H7 (cell line): Measurements from ENCODE around the gene PKDCC. TPM values are rescaled to one million over a fixed set of nuclear protein-coding genes. Genes with fewer than 3 reads are reported as not detected.

Source experiments
- DNase-seq: peaks from one replicate; pipeline ENCODE4 v3.0.0; 2012
- H3K27me3 ChIP-seq: 2 replicates; pipeline ENCODE4 v1.6.0; 2011; ENCODE audit warnings: mild to moderate bottlenecking, low read length; ENCODE audit not compliant: control insufficient read depth, insufficient read depth
- H3K36me3 ChIP-seq: replicated peaks from 2 replicates; pipeline ENCODE4 v1.5.1; 2011; ENCODE audit warnings: low read length; ENCODE audit not compliant: control insufficient read depth, insufficient read depth
- H3K4me3 ChIP-seq: 2 replicates; pipeline ENCODE4 v1.5.1; 2011; ENCODE audit warnings: low read depth, mild to moderate bottlenecking, control low read depth, low read length, moderate library complexity; ENCODE audit not compliant: insufficient read depth
- total RNA-seq: library from RNA; depleted of rRNA; stranded (reverse); fragments of >200 nt; shearing (Covaris generic); gene quantifications from 2 replicates; pipeline ENCODE4 v1.2.3, GENCODE V29; 2014

Gene PKDCC
- total RNA-seq, 1 experiment from 2014 or later = 176 TPM

GRCh38 chr2:42092084-42092996 is 44.5 kb downstream of the PKDCC start:
- DNase-seq = no peak
- no peaks in the 10 kb centered on the region; the same call in 1 of the 2 replicates for H3K27me3 ChIP-seq
- no peaks in the 10 kb centered on the region for H3K36me3 ChIP-seq
- H3K4me3 ChIP-seq = no peak overlapping the region

DNA sequence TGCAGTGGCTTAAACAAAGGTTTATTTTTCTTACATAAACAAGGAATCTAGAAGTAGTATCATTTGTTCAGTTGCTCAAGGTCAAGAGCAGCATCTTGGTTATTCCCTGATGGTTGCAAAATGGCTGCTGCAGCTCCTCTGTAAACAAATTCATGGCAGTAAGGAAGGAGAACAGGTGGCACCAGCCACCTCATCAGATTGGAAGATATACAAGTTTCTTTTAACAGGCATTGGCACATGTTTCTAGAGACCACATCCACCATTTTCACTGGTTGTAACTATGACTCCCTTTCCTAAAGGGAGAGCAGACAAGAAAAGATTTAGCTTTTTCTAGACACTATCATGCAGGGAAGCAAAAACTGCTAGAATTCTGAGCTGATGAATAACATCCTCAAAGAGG is 46.3 kb downstream of the PKDCC start:
- Histone ChIP-seq H3K4me3 (no peak overlapping the region), H3K36me3 (no peaks in the 10 kb centered on the region), H3K27me3 (no peaks in the 10 kb centered on the region; the same call in 1 of the 2 replicates)
- no peak for DNase-seq

DNA sequence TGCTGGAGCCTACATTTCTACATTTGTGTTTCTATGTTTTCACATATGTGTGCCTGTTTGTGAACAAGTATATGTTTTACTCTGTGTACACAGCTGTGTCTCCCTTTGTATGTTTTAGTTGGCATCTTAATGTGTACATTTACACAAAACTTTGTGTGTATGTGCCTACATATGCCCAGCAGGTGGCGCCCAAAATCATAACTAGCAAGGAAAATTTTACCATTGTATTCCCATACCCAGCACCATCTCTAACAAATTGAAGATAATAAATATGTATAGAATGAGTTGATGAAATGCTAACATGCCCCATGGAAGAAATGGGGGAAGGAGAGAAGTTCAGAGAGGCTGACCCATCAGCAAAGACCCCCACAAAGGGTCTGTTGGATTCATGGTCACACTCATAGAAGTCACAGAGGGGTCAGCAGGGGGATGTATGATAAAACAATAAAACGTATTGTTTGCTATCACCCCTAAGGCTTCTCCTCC is 48.1 kb downstream of the PKDCC start:
- Histone ChIP-seq H3K4me3 (no peak overlapping the region), H3K27me3 (no peaks in the 10 kb centered on the region; the same call in 1 of the 2 replicates), H3K36me3 (no peaks in the 10 kb centered on the region)
- no peak for DNase-seq

DNA sequence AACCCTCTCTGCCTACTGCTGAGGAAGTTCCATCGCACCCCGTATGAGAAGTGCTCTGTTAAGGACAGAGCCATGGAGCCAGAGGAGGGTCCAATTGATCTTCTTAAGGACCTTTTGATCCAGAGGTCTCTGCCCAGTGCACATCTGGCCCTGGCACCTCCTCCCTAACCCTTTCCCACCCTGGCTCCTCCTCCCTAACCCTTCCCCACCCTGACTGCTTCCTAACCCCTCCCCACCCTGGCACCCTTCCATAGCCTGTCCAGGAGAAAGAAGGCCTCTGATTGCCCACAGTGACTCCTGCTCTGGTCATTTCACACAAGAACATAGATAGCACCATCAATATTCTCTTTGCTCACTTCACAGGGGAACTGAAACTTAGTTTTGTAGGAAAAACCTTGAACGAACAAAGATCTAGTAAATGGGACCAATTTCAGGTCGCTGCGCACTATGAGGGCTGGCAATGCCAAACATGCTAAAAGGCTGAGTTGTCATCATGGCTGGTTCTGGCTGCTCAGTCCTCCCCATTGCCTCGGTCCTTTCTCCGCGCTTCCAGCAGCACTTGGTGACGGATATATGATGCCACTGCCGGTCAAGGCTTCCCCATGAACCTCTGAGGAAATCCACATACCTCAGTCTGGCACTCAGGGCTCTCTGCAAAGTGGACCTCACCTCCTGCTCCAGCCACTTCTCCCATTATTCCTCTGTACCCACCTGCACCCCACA is 49.2 kb downstream of the PKDCC start:
- H3K27me3 ChIP-seq = peaks cover 2% of the 10 kb centered on the region; the same call in 1 of the 2 replicates
- no peak overlapping the region for H3K4me3 ChIP-seq
- DNase-seq = no peak
- H3K36me3 ChIP-seq = no peaks in the 10 kb centered on the region

GRCh38 chr2:42098571-42099437 is 51.0 kb downstream of the PKDCC start:
- H3K36me3 ChIP-seq = no peaks in the 10 kb centered on the region
- no peak for DNase-seq
- no peak overlapping the region for H3K4me3 ChIP-seq
- peaks cover 2% of the 10 kb centered on the region; the same call in 1 of the 2 replicates for H3K27me3 ChIP-seq

- DNase-seq = no peak
- H3K4me3 ChIP-seq = no peak overlapping the region
- H3K36me3 ChIP-seq = no peaks in the 10 kb centered on the region
- H3K27me3 ChIP-seq = peaks cover 2% of the 10 kb centered on the region; the same call in 1 of the 2 replicates
Observed at GRCh38 chr2:42099438-42100173, 51.8 kb downstream of the PKDCC start.

DNA sequence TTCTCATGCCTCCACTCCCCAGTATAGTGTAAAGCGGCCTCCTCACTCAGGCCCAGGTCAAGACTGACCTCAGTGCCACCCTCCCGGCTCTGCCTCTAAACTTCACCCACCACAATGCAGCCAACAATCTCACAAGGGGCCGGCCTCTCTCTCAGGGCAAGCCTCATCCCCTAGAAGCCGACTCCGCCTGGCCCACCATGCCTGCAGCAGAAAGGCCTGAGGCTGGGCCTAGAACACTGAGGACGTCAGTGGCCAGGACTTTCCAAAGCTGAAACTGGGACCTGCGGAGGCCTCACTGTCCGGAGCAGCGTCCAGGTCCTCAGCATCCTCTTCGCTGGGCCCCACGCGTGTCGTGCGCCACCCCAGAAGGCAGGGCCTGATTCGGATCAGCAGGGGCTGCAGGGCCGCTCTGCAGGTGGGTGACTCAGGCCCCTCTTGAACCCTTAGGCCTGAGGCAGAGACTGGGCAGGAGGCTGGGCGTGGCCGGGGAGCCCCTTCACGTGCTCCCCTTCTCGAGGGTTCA is 52.9 kb downstream of the PKDCC start:
- no peaks in the 10 kb centered on the region for H3K36me3 ChIP-seq
- peak overlapping the region; percentile 11 for H3K4me3 ChIP-seq
- no peak for DNase-seq
- peaks cover 2% of the 10 kb centered on the region; the same call in 1 of the 2 replicates for H3K27me3 ChIP-seq

DNA sequence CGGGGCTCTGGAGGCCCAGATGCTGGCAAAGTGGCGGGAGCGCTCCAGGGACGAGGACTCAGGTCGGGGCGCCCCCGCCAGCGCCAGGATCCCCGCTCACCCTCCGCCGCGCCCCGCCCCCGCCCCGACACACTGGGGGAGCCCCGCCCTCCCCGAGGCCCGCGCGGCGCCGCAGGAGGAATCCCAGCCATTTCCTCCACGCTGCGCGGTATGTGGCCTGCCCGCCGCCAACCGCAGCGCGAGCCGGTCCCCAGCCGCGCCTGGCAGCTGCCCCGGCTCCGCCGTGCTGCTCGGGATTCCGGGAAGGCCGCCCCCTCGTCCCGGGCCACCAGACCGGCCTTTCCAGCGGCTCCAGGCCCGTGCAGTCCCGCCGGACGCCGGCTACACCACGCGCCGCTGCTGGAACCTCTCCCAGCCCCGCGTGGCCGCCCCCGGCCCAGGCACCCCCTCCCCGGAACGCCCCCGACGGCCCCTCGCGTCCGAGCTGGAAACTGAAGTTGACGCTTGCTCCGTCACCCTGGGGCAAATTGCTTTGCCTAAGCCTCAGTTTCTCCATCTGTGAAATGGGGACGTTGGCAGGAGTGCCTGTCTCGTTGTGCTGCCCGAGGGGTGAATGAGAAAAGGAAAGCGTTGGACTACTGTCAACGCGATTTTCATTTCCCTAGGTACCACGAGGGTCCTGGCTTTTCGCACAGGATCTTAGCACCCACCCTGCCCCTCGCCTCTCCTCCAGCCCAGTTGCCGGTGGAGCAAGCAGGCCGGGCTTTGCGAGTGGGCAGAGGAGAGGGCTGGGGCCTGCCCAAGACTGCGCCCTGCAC is 53.6 kb downstream of the PKDCC start:
- peak overlapping the region; percentile 44 for H3K4me3 ChIP-seq
- H3K27me3 ChIP-seq = peaks cover 2% of the 10 kb centered on the region; the same call in 1 of the 2 replicates
- no peaks in the 10 kb centered on the region for H3K36me3 ChIP-seq
- DNase-seq = peak; percentile 84

GRCh38 chr2:42102024-42102590 is 54.3 kb downstream of the PKDCC start:
- peaks cover 2% of the 10 kb centered on the region; the same call in 1 of the 2 replicates for H3K27me3 ChIP-seq
- H3K36me3 ChIP-seq = no peaks in the 10 kb centered on the region
- DNase-seq = peak; percentile 78
- peak overlapping the region; percentile 44 for H3K4me3 ChIP-seq

GRCh38 chr2:42102591-42103450 is 55.0 kb downstream of the PKDCC start:
- H3K36me3 ChIP-seq = no peaks in the 10 kb centered on the region
- peak; percentile 96 for DNase-seq
- peaks cover 2% of the 10 kb centered on the region; the same call in 1 of the 2 replicates for H3K27me3 ChIP-seq
- peak overlapping the region; percentile 44 for H3K4me3 ChIP-seq

DNA sequence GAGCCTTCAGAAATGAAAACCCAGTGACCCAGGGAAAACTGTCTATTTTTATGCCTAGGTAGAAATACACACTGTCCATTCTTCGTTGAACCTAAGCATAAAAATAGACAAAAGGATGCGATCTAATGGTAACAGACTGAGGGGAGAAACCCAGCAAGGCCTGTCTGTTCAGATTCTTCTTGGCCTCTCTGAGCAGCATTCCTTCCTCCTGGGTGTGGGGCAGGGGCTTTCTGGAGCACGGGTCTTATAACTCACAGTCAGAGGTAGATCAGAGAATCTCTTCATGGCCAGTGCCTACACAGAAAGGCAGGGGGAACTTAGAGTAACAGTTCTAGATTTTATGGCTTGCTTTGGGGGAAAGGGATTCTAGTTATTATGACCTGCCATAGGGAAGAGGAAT is 56.0 kb downstream of the PKDCC start:
- Histone ChIP-seq H3K36me3 (no peaks in the 10 kb centered on the region), H3K27me3 (peaks cover 2% of the 10 kb centered on the region; the same call in 1 of the 2 replicates), H3K4me3 (no peak overlapping the region)
- DNase-seq = no peak

DNA sequence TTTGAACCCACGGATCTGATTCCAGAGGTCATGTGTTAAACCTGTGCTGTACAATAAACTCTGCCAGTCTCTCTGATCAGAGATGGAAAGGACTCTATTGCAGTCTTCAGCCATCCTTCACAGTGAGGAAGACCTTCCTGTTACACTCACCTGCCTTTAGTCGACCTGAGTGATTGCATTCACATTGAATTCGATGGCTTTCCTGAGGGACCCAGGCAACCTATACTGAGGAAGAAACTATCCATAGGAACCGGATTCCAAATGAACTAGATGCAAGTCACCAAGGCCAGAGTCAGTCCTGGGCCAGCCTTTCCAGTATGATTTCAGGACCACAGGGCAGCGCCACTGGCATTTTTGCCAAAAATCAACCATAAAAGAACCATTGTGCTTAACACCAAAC is 56.8 kb downstream of the PKDCC start:
- no peak for DNase-seq
- Histone ChIP-seq H3K27me3 (peaks cover 2% of the 10 kb centered on the region; the same call in 1 of the 2 replicates), H3K4me3 (no peak overlapping the region), H3K36me3 (no peaks in the 10 kb centered on the region)
